NOMO-1 (cell line): ENCODE results near the gene SMIM35.
A peak's percentile ranks its signal among the peaks of the same experiment; 100 is the strongest.

Experiments used
- DNase-seq, 2 experiments: peaks; one replicate each; lab custom pipeline; 2025; ENCODE audit not compliant: unreplicated experiment in 2 of 2; lab: John Stamatoyannopoulos, UW

Gene SMIM35

DNA sequence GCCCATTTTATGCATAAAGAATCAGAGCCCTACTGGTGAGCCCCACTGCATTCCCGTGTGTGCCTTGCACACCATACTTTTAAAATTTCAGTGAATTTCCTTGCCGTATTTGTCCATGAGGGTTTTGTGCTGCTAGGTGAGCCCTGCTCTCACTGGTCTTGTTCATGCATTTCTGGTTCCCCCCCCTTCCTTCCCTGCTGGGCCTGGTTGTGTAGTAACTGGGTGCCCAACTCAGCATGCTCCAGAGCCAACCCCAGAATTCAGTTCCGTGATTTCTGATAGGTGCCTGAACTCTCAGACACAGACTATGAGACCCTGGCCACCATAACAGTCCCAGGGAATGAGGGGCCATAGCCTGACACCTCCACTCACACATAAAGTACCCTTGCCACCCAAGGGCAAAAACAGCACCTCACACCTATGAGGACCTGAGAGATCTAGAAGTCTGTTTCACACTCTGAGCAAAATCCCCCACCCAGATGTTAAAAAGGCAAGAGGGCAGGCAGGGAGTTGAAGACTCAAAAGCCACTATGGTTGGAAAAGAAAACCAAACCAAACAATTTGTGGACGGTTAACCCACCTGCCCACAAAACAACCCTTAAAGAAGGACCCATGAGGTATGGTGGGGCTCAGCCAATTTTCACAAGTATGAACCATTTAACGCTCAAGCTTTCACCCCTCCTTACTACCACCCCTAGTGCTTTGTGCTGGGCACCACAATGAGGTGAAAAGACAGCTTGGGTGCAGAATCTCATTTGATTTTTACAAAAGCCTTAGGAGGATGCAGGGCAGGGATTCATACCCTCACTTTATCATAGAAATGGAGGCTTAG, 117.4 kb downstream of the SMIM35 start:
- DNase-seq, result no peak

DNA sequence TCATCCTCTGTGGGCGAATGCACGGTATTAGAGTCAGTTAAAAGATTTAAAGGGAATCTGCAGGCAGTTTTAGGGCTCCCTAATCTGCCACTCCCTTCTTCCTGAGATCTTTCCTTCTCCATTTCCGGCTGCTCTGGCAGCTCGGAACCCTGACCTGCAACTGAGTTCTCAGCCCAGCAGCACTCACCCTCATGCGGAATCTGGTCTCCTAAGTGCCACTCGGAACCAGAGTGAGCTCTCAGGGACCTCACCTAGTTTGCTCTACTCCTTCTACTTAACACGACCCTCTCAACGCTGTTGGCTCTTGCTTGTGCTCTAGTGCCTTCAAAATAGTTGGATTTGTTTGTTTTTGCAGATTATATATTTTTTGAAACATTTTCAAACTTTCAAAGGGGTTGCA, 119.9 kb downstream of the SMIM35 start:
- no peak for DNase-seq

DNA sequence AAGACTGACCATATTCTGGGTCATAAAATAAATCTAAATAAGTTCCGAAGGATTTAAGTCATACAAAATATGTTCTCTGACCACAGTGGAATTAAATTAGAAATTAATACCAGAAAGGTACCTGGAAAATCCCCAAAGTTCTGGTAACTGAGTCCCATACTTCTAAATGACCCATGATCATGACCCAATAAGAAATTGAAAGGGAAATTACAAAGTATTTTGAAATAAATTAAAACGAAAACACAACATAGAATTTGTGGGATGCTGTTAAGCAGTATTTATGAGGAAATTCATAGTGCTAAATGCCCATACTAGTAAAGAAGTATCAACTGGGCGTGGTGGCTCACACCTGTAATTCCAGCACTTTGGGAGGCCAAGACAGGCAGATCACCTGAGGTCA, 123.9 kb downstream of the SMIM35 start:
- DNase-seq, result no peak

DNA sequence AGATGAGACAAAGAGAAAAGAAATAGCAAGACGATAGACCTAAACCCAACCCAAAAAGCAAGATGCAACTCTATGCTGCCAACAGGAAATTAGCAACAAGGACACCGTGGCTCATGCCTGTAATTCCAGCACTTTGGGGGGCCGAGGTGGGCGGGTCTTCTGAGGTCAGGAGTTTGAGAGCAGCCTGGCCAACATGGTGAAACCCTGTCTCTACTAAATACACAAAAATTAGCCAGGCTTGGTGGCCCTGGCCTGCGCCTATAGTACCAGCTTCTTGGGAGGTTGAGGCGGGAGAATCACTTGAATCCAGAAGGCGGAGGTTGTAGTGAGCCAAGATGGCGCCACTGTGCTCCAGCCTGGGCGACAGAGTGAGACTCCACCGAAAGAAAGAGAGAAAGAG, 124.9 kb downstream of the SMIM35 start:
- no peak for DNase-seq

DNA sequence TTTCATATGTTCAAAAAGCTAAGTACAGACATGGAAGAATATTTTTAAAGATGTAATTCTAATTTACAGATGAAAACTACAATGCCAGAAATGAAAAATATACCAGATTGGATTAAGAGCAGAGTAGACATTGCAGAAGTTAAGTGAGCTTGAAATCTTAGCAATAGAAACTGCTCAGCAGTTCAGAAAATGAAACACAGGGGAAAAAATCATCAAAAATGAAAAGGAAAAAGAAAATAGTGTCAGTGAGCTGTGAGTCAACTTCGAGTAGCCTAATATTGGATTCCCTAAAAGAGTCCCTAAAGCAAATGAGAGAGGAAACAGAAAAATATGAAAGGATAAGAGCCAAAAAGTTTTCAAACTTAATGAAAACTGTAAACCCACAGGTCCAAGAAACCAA, 126.4 kb downstream of the SMIM35 start:
- DNase-seq, result no peak

DNA sequence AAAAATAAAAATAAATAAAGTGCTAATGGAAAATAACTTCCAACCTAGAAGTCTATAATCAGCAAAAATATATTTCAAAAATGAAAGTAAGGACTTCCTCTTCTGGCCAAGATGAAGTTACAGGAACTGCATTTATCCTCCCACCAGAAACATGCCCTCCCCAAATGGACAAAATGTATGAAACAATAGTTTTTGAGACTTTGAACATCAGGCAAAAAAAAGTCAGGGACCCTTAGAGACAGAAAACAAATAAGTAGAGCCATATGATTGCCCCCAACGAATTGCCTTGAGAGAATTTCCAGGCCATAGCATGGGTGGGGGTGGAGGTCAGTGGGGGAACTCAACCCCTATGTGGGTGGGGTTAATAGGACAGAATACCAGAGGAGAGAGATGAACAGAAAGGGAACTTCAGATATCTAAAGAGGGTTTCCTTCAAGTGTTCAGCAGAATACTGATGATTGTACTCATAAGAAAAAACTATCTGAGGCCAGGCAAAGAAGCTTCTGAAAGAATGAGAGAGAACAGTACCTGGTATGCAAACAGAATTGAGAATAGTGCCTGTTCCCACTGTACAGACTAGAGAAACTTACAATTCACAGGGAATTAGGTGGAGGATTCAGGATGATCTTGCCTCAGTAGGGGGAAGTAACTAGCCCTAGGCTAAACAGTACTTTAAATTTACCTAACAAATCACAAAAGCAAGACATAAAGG, 127.2 kb downstream of the SMIM35 start:
- DNase-seq, result peak; percentile 46 to 82

DNA sequence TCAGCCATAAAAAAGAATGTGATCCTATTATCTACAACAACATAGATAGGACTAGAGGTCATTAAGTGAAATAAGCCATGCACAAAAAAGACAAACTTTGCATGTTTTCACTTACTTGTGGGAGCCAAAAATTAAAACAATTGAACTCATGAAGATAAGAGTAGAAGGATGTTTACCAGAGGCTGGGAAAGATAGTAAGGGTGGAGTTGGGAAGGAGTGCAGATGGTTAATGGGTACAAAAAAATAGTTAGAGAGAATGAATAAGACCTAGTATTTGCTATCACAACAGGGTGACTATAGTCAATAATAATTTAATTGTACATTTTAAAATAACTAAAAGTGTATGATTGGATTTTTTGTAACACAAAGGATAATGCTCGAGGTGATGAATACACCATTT, 127.8 kb downstream of the SMIM35 start:
- no peak for DNase-seq
